SHP77 treated with DMSO at 0.1 percent for 48 hours (cell line): ENCODE measurements around the gene TBC1D2.

ENCODE experiments used
- DNase-seq: peaks from one replicate; lab custom pipeline; 2025; lab: John Stamatoyannopoulos, UW

Gene TBC1D2

GRCh38 chr9:98241357-98242300 is 13.8 kb downstream of the TBC1D2 start:
- no peak for DNase-seq

- DNase-seq, result no peak
Measured at GRCh38 chr9:98240475-98240874, 15.0 kb downstream of the TBC1D2 start.

GRCh38 chr9:98236901-98237487 is 18.5 kb downstream of the TBC1D2 start:
- no peak for DNase-seq

GRCh38 chr9:98235126-98235525 is 20.3 kb downstream of the TBC1D2 start:
- no peak for DNase-seq

- no peak for DNase-seq
Measured at GRCh38 chr9:98234245-98234825, 21.1 kb downstream of the TBC1D2 start.

GRCh38 chr9:98232926-98233325 is 22.5 kb downstream of the TBC1D2 start:
- no peak for DNase-seq

GRCh38 chr9:98231770-98232478 is 23.5 kb downstream of the TBC1D2 start:
- no peak for DNase-seq

GRCh38 chr9:98230789-98231188 is 24.7 kb downstream of the TBC1D2 start:
- DNase-seq, result no peak

- no peak for DNase-seq
Measured at GRCh38 chr9:98230304-98230703, 25.1 kb downstream of the TBC1D2 start.

- no peak for DNase-seq
Measured at GRCh38 chr9:98229620-98230019, 25.8 kb downstream of the TBC1D2 start.

- DNase-seq, result no peak
Measured at GRCh38 chr9:98229090-98229395, 26.4 kb downstream of the TBC1D2 start.

- DNase-seq, result no peak
Measured at GRCh38 chr9:98228392-98229089, 26.9 kb downstream of the TBC1D2 start.

- DNase-seq, result no peak
Measured at GRCh38 chr9:98227883-98228282, 27.6 kb downstream of the TBC1D2 start.

- DNase-seq, result no peak
Measured at GRCh38 chr9:98226957-98227356, 28.5 kb downstream of the TBC1D2 start.

GRCh38 chr9:98226516-98226915 is 28.9 kb downstream of the TBC1D2 start:
- DNase-seq, result no peak

GRCh38 chr9:98225015-98225442 is 30.4 kb downstream of the TBC1D2 start:
- no peak for DNase-seq

- DNase-seq, result no peak
Measured at GRCh38 chr9:98222885-98223691, 32.4 kb downstream of the TBC1D2 start.

GRCh38 chr9:98220911-98221310 is 34.5 kb downstream of the TBC1D2 start:
- DNase-seq, result no peak

GRCh38 chr9:98219794-98220370 is 35.6 kb downstream of the TBC1D2 start:
- DNase-seq, result no peak

GRCh38 chr9:98219364-98219716 is 36.1 kb downstream of the TBC1D2 start:
- DNase-seq, result no peak
